HG02798 (cell line): ENCODE results near the gene MOSPD2.

ENCODE experiments used
- ATAC-seq: cut with Tn5 transposase; IDR thresholded peaks from one replicate; pipeline ENCODE4 v1.9.1; 2021; ENCODE audit warnings: mild to moderate bottlenecking; ENCODE audit not compliant: unreplicated experiment, poor library complexity

The MOSPD2 gene

GRCh38 chrX:14903891-14904290 lies 30.7 kb downstream of the MOSPD2 start:
- no peak for ATAC-seq

- no peak for ATAC-seq
Measured at GRCh38 chrX:14913241-14913640, 40.0 kb downstream of the MOSPD2 start.

- no peak for ATAC-seq
Measured at GRCh38 chrX:14915596-14915995, 42.4 kb downstream of the MOSPD2 start.

GRCh38 chrX:14916017-14916674 lies 42.9 kb downstream of the MOSPD2 start:
- ATAC-seq, result no peak

- no peak for ATAC-seq
Measured at GRCh38 chrX:14919407-14919806, 46.2 kb downstream of the MOSPD2 start.

DNA sequence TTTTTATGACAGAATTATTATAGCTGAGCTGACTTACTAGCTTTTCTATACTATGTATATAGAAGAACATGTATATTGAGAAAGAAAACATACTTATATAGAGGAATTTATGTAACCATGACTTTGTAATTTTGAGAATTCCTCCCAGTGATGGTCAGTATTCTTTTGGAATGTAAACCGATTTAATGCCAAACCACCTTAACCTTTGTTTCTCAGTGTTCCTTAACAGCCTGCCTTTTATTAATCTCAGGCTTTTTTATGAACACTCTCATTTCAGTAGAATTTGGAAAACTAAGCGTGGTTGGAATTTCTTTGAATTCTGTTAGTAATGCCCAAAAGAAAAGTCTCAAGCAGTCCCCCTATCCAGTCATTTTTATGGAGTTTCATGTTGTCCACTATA lies 47.0 kb downstream of the MOSPD2 start:
- ATAC-seq, result no peak

DNA sequence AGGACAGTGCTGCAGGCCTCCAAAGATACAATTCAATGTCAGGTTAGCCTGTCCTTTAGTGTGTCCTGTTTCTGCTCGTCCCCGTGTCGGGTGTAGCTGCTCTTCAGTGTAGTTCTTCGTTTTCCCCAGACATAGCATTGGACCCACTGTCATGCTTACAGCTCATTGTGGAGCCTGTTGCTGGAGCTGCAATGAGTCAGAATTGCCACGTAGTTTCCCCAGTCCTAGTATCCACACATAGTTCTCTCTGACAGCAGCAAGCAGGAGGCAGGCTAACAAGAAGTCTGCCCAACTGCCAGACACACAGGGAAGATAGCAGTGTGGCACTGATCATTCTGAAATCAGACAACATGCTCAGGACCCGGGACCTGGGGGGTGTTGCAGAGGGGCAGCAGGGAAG lies 49.2 kb downstream of the MOSPD2 start:
- ATAC-seq, result no peak

- no peak for ATAC-seq
Measured at GRCh38 chrX:14923761-14924160, 50.5 kb downstream of the MOSPD2 start.

DNA sequence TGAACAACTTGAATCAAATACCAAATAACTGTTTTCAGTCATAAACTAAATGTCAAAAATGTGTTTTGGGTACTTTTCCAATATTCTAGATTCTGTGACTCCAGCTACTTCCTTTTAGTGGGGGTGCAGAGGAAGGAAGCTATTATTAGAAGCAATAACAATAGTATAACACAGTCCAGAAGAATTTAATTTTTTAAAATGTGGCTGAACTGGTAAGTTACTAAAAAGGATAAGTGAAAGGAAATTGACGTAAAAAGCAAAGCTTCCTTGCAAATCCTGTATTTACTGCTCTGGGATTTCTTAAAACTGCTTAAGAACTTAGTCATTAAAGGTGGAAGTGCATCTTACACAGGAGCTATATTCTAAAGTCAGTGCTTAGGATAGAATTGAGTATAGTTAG lies 53.2 kb downstream of the MOSPD2 start:
- no peak for ATAC-seq

DNA sequence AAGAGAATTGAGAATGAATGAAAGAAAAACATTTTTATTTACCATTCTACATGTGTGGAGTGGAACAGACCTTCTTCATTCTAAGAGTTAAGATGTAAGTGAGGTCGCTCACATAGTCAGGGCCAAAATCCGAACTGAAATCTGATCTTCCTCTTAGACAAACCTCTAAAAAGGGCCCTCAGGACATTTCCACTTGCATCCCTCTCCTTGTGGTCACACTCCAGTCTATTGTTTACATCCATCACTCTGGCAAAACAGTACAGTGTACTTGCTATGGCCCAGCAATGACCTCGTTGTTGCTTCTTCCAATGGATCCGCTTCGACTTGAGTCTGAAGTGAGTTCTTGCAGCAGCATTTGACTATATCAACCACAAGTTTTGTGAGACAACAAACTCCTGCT lies 54.2 kb downstream of the MOSPD2 start:
- no peak for ATAC-seq

DNA sequence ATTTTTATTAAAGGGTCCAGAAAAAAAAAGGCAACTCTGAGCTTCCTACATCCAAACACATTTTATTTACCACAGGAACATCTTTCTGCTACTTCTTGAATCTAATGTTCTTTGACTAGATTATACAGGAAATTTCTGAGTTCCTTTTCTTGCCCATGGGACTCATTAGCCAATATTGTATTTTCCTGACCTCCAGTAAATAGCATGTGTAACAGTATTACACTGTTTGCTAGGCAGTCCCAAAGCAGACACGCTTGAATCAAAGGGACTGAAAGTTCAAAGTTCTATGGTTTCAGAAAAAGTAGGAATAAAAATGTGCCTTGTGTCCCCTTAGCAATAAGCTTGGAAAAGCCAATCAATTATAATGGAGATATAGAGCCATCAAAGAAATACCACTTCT lies 57.4 kb downstream of the MOSPD2 start:
- no peak for ATAC-seq

GRCh38 chrX:14932136-14932535 lies 58.9 kb downstream of the MOSPD2 start:
- no peak for ATAC-seq

DNA sequence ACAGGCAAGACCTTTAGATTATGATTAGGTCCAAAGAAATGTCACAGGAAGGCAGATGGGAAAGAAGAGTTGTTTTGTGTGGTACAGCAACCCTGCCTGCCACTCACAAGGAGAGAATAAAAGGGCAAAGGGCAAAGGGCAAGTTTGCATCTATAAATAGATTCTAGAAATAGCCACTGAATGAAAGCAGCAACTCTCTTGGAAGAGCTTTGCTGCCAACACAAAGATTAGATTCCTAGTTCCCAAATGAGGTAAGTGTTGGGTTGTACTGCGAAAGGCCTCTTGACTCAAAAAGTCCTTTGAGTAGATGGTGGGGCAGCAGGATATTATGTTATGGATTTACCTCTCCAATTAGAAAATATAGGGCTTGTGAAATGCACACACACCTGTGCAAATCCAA lies 61.2 kb downstream of the MOSPD2 start:
- ATAC-seq, result no peak

DNA sequence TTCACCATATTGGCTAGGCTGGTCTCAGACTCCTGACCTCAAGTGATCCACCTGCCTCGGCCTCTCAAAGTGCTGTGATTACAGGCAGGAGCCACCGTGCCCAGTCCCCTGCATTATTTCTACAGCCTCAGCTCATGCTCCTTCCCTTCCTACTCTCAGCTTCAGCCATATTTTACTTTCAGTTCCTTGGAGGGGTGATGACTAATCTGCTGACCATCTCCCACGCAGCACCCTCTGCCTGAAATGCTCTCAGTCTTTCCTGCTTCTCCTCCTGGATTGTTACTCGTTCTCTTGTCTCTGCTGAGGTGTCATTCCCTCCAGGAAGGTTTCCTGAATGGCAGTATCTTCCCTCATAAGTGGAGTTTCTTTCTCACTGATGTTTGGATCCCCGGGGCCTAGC lies 63.3 kb downstream of the MOSPD2 start:
- peak; percentile 63 for ATAC-seq

DNA sequence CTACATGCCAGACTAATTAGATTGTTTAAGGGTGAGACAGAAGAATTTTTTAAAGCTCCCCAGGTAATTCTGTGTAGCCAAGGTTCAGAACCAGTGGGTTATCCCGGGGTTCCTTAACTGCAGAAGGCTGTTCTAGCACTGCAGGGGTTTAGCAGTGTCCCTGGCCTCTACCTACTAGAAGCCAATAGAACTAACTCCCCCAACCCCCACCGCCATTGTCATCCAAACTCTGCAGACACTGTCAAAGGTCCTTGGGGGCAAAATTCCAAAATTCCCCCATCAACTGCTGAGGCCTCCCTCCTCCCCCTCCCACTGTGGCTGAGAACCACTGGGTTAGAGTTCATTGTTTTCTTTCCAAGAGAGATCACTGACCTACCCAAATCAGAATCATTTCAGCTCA lies 66.4 kb downstream of the MOSPD2 start:
- ATAC-seq, result no peak

GRCh38 chrX:14941301-14941700 lies 68.1 kb downstream of the MOSPD2 start:
- ATAC-seq, result no peak

GRCh38 chrX:14942341-14942740 lies 69.1 kb downstream of the MOSPD2 start:
- no peak for ATAC-seq

DNA sequence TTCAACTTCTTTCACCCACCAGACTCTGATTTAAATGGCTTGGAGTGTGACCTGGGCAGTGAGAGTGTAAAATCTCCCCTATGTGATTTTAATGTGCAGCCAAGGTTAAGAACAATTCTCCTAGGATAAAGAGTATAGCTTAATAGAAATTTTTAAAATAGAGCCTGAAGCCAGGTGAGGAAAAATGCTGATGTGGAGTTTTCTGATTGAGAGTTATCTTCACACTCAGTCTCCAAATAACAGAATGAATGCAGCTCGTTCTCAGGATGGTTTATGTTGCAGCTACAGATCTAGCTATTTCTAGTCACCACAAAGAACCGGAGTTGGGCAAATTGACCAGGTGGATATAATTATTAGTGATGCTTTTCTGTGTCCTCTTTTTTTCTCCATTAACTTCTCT lies 70.7 kb downstream of the MOSPD2 start:
- no peak for ATAC-seq

- no peak for ATAC-seq
Measured at GRCh38 chrX:14946606-14947155, 73.5 kb downstream of the MOSPD2 start.

- no peak for ATAC-seq
Measured at GRCh38 chrX:14948691-14949090, 75.5 kb downstream of the MOSPD2 start.

- no peak for ATAC-seq
Measured at GRCh38 chrX:14956813-14957582, 83.8 kb downstream of the MOSPD2 start.
